Fibroblast of lung (primary cell): ENCODE measurements around the gene ZC3H12C. TPM values are rescaled to one million over a fixed set of nuclear protein-coding genes. Genes with fewer than 3 reads are reported as not detected.

Experiments used
- DNase-seq, 2 donors: peaks; one replicate each; pipeline versions ENCODE4 v3.0.0 to v3.0.0-alpha.2; 2010; ENCODE audit warnings: low read depth in 2 of 2
- H2AFZ ChIP-seq: 2 replicates; pipeline ENCODE4 v1.5.1; 2012; ENCODE audit warnings: low read length, control low read depth, inconsistent platforms
- H3K27ac ChIP-seq: 2 replicates; pipeline ENCODE4 v1.5.1; 2011; ENCODE audit warnings: low read length, control low read depth; ENCODE audit not compliant: insufficient read depth
- H3K27me3 ChIP-seq: 2 replicates; pipeline ENCODE4 v1.5.1; 2011; ENCODE audit warnings: mild to moderate bottlenecking, low read length; ENCODE audit not compliant: control insufficient read depth, insufficient read depth
- H3K36me3 ChIP-seq: 2 replicates; pipeline ENCODE4 v1.5.1; 2011; ENCODE audit warnings: low read length; ENCODE audit not compliant: control insufficient read depth, insufficient read depth
- H3K4me1 ChIP-seq: 2 replicates; pipeline ENCODE4 v1.5.1; 2011; ENCODE audit warnings: low read length; ENCODE audit not compliant: control insufficient read depth, insufficient read depth; ENCODE audit errors: extremely low read depth
- H3K4me2 ChIP-seq: 2 replicates; pipeline ENCODE4 v1.5.1; 2011; ENCODE audit warnings: low read length, control low read depth; ENCODE audit not compliant: insufficient read depth; ENCODE audit errors: extremely low read depth
- H3K4me3 ChIP-seq, 4 experiments: fragments of 200-600 bp in 1 of 4; sonication (generic) in 1 of 4; replicated peaks in 1 of 4; 2 replicates each; pipeline ENCODE4 v1.5.1; 2011 to 2016; ENCODE audit warnings: low read length in 4 of 4, low read depth in 3 of 4, mild to moderate bottlenecking in 3 of 4, control low read depth in 2 of 4, inconsistent platforms in 1 of 4, mixed read lengths in 1 of 4; ENCODE audit not compliant: insufficient read depth in 1 of 4; ENCODE audit errors: control extremely low read depth in 1 of 4
- H3K79me2 ChIP-seq: 2 replicates; pipeline ENCODE4 v1.5.1; 2012; ENCODE audit warnings: mild to moderate bottlenecking, low read length, inconsistent platforms; ENCODE audit not compliant: control insufficient read depth, insufficient read depth
- H3K9ac ChIP-seq: 2 replicates; pipeline ENCODE4 v1.5.1; 2011; ENCODE audit warnings: mild to moderate bottlenecking, low read length, control low read depth; ENCODE audit not compliant: insufficient read depth
- H3K9me3 ChIP-seq: 2 replicates; pipeline ENCODE4 v1.5.1; 2012; ENCODE audit warnings: low read depth, low read length; ENCODE audit not compliant: control insufficient read depth, insufficient read depth
- H4K20me1 ChIP-seq: 2 replicates; pipeline ENCODE4 v1.5.1; 2011; ENCODE audit warnings: low read length; ENCODE audit not compliant: control insufficient read depth, insufficient read depth; ENCODE audit errors: extremely low read depth
- CTCF ChIP-seq, 2 donors: IDR thresholded peaks in 1 of 2; conservative IDR thresholded peaks in 1 of 2; 1 replicate in 1 of 2; 2 replicates in 1 of 2; pipeline ENCODE4 v1.5.1; 2011 to 2012; ENCODE audit warnings: low read length in 2 of 2, control low read depth in 1 of 2, inconsistent platforms in 1 of 2, low read depth in 1 of 2, mild to moderate bottlenecking in 1 of 2
- EZH2 ChIP-seq: IDR thresholded peaks from 2 replicates; pipeline ENCODE4 v1.5.1; 2012; ENCODE audit warnings: low read length, control low read depth, mild to moderate bottlenecking; ENCODE audit errors: missing control alignments
- polyA plus RNA-seq, 2 donors: library from polyadenylated mRNA; depleted of rRNA in 1 of 2; stranded (reverse) in 1 of 2; unstranded in 1 of 2; fragments of >200 nt; gene quantifications; 2 replicates each; pipeline ENCODE4 v1.2.1, GENCODE V29; 2011 to 2012; ENCODE audit warnings: missing spikeins in 1 of 2
- total RNA-seq: library from RNA; depleted of rRNA; stranded (reverse); fragments of >200 nt; gene quantifications from 2 replicates; pipeline ENCODE4 v1.2.1, GENCODE V29; 2014

Gene ZC3H12C
- total and polyA plus RNA-seq, 2 donors (not counting 1 experiment from before 2014, with no cell fraction given) = 7.2 to 10.1 TPM

- Histone ChIP-seq H3K9ac (no peak overlapping the region), H3K9me3 (no peaks in the 10 kb centered on the region), H3K27me3 (no peaks in the 10 kb centered on the region), H2AFZ (no peak overlapping the region), H3K36me3 (no peaks in the 10 kb centered on the region), H3K79me2 (no peaks in the 10 kb centered on the region), H4K20me1 (no peaks in the 10 kb centered on the region), H3K4me1 (no peaks in the 10 kb centered on the region), H3K4me2 (no peak overlapping the region), H3K4me3 (no peak overlapping the region), H3K27ac (no peak overlapping the region)
- no peak for TF ChIP-seq EZH2
- no peak for TF ChIP-seq CTCF (conservative IDR thresholded peaks at IDR 0.05 in 1 of 2, IDR thresholded peaks at IDR 0.05 in 1 of 2; ENCODE audit: low read depth in 1 of 2, low read length in 2 of 2)
- DNase-seq = no peak
Observed at GRCh38 chr11:110049501-110050200, 43.5 kb upstream of the ZC3H12C start.

GRCh38 chr11:110050201-110050506 is 43.0 kb upstream of the ZC3H12C start:
- Histone ChIP-seq H3K79me2 (no peaks in the 10 kb centered on the region), H3K27ac (no peak overlapping the region), H3K36me3 (no peaks in the 10 kb centered on the region), H4K20me1 (no peaks in the 10 kb centered on the region), H3K9me3 (no peaks in the 10 kb centered on the region), H3K4me3 (no peak overlapping the region), H3K27me3 (no peaks in the 10 kb centered on the region), H3K4me1 (no peaks in the 10 kb centered on the region), H3K4me2 (no peak overlapping the region), H2AFZ (no peak overlapping the region), H3K9ac (no peak overlapping the region)
- no peak for DNase-seq
- TF ChIP-seq CTCF (conservative IDR thresholded peaks at IDR 0.05 in 1 of 2, IDR thresholded peaks at IDR 0.05 in 1 of 2; ENCODE audit: low read depth in 1 of 2, low read length in 2 of 2) = no peak
- TF ChIP-seq EZH2 = no peak

GRCh38 chr11:110053848-110054414 is 39.3 kb upstream of the ZC3H12C start:
- Histone ChIP-seq H3K36me3 (no peaks in the 10 kb centered on the region), H2AFZ (no peak overlapping the region), H3K9ac (no peak overlapping the region), H3K27ac (no peak overlapping the region), H3K79me2 (no peaks in the 10 kb centered on the region), H3K9me3 (no peaks in the 10 kb centered on the region), H4K20me1 (no peaks in the 10 kb centered on the region), H3K4me3 (no peak overlapping the region), H3K27me3 (no peaks in the 10 kb centered on the region), H3K4me2 (no peak overlapping the region), H3K4me1 (no peaks in the 10 kb centered on the region)
- DNase-seq = no peak
- TF ChIP-seq CTCF (conservative IDR thresholded peaks at IDR 0.05 in 1 of 2, IDR thresholded peaks at IDR 0.05 in 1 of 2; ENCODE audit: low read depth in 1 of 2, low read length in 2 of 2) (no peak), EZH2 (no peak)
